HL-60 (cell line): ENCODE results near the gene SCN10A.

Experiments
- CTCF ChIP-seq: IDR thresholded peaks from one replicate; pipeline ENCODE4 v1.5.1; 2011; ENCODE audit warnings: low read length, control low read depth, inconsistent platforms; ENCODE audit not compliant: insufficient read depth
- GABPA ChIP-seq: IDR thresholded peaks from 2 replicates; pipeline ENCODE4 v1.6.1; 2012; ENCODE audit warnings: low read depth
- POLR2AphosphoS5 ChIP-seq: IDR thresholded peaks from 2 replicates; pipeline ENCODE4 v1.6.1; 2012; ENCODE audit warnings: low read depth
- REST ChIP-seq: IDR thresholded peaks from 2 replicates; pipeline ENCODE4 v1.6.1; 2012; ENCODE audit warnings: low read depth; ENCODE audit not compliant: insufficient replicate concordance
- SPI1 ChIP-seq: IDR thresholded peaks from 2 replicates; pipeline ENCODE4 v1.6.1; 2012; ENCODE audit warnings: low read depth, mild to moderate bottlenecking, borderline replicate concordance

GRCh38 chr3:38811822-38812221 lies 4.2 kb downstream of the SCN10A start:
- TF ChIP-seq CTCF = no peak
- TF ChIP-seq SPI1 = no peak
- TF ChIP-seq POLR2AphosphoS5 = no peak
- TF ChIP-seq GABPA = no peak
- TF ChIP-seq REST = no peak
